ENCODE measurements around the gene SMIM1. TPM values are rescaled to one million over a fixed set of nuclear protein-coding genes. Genes with fewer than 3 reads are reported as not detected.

The SMIM1 gene
- total RNA-seq, 1 donor from 2014 or later: 2.0 TPM

- no peak for DNase-seq
These were observed 49.9 kb downstream of the SMIM1 start for GRCh38 chr1:3822421-3822820.

GRCh38 chr1:3824650-3825049, 52.1 kb downstream of the SMIM1 start:
- DNase-seq: no peak

- DNase-seq: no peak
These were observed 52.8 kb downstream of the SMIM1 start for GRCh38 chr1:3825356-3825755.

Small RNA genes within 50 kb of the gene (small RNA-seq; reads per million reads assigned to genes)
- gene RF02197: not detected
- not detected for gene RN7SL574P

Other genes starting within 250 kb of the SMIM1 start
- 6.4 TPM for gene MEGF6, start 161.2 kb upstream of the SMIM1 start, total RNA-seq
- gene TPRG1L, start 147.7 kb upstream of the SMIM1 start, total RNA-seq: 19.0 TPM
- 10.8 TPM for gene WRAP73, start 122.6 kb upstream of the SMIM1 start, total RNA-seq
- gene TP73, start 120.2 kb upstream of the SMIM1 start, total RNA-seq: 0.16 TPM
- not detected for gene CCDC27, start 20.3 kb upstream of the SMIM1 start, total RNA-seq
- gene LRRC47, start 23.7 kb downstream of the SMIM1 start, total RNA-seq: 31.4 TPM
- 16.7 TPM for gene CEP104, start 84.5 kb downstream of the SMIM1 start, total RNA-seq
- 12.6 TPM for gene DFFB, start 84.7 kb downstream of the SMIM1 start, total RNA-seq
- gene C1orf174, start 127.5 kb downstream of the SMIM1 start, total RNA-seq: 17.3 TPM

Measured in occipital lobe (tissue), 3 donors.